Osteoblast (primary cell): ENCODE measurements around the gene HK3. TPM values are rescaled to one million over a fixed set of nuclear protein-coding genes. Genes with fewer than 3 reads are reported as not detected.
A peak's percentile ranks its signal among the peaks of the same experiment; 100 is the strongest.

Experiments used
- DNase-seq: peaks from one replicate; pipeline ENCODE4 v3.0.0; 2011; ENCODE audit warnings: low spot score, mixed read lengths; ENCODE audit not compliant: insufficient read length; ENCODE audit errors: missing footprints
- H2AFZ ChIP-seq: 2 replicates; pipeline ENCODE4 v1.6.0; 2011; ENCODE audit warnings: mild to moderate bottlenecking, low read length
- H3K27ac ChIP-seq: 2 replicates; pipeline ENCODE4 v1.5.1; 2011; ENCODE audit warnings: mild to moderate bottlenecking, low read depth, low read length, moderate library complexity
- H3K27me3 ChIP-seq: 2 replicates; pipeline ENCODE4 v1.6.0; 2012; ENCODE audit warnings: mild to moderate bottlenecking, control low read depth, inconsistent platforms, low read length, moderate library complexity; ENCODE audit not compliant: insufficient read depth
- H3K36me3 ChIP-seq: 2 replicates; pipeline ENCODE4 v1.5.1; 2011; ENCODE audit warnings: mild to moderate bottlenecking, low read length, control low read depth, moderate library complexity; ENCODE audit not compliant: insufficient read depth
- H3K4me1 ChIP-seq: 2 replicates; pipeline ENCODE4 v1.5.1; 2011; ENCODE audit warnings: mild to moderate bottlenecking, low read length, control low read depth, moderate library complexity; ENCODE audit not compliant: insufficient read depth
- H3K4me2 ChIP-seq: 2 replicates; pipeline ENCODE4 v1.6.0; 2011; ENCODE audit warnings: mild to moderate bottlenecking, low read length; ENCODE audit not compliant: insufficient read depth
- H3K4me3 ChIP-seq: fragments of 200-600 bp; sonication (generic); 3 replicates; pipeline ENCODE4 v1.5.1; 2012; ENCODE audit warnings: mild to moderate bottlenecking, low read length, inconsistent platforms; ENCODE audit not compliant: insufficient read depth
- H3K79me2 ChIP-seq: 2 replicates; pipeline ENCODE4 v1.6.0; 2012; ENCODE audit warnings: mild to moderate bottlenecking, low read length, control low read depth, inconsistent platforms; ENCODE audit not compliant: insufficient read depth
- H3K9me3 ChIP-seq: 2 replicates; pipeline ENCODE4 v1.5.1; 2011; ENCODE audit warnings: low read depth, low read length, control low read depth
- H4K20me1 ChIP-seq: 2 replicates; pipeline ENCODE4 v1.6.0; 2012; ENCODE audit warnings: mild to moderate bottlenecking, low read length, control low read depth; ENCODE audit not compliant: insufficient read depth
- CTCF ChIP-seq: IDR thresholded peaks from 2 replicates; pipeline ENCODE4 v1.5.1; 2011; ENCODE audit warnings: mild to moderate bottlenecking, low read depth, low read length, moderate library complexity; ENCODE audit errors: extremely low read depth
- total RNA-seq: library from RNA; depleted of rRNA; stranded (reverse); fragments of >200 nt; gene quantifications from 2 replicates; pipeline ENCODE4 v1.2.3, GENCODE V29; 2012

HK3 gene
- total RNA-seq, 1 donor, result 1.8 TPM

GRCh38 chr5:176921714-176922113, 22.6 kb upstream of the HK3 start:
- Histone ChIP-seq H3K27me3 (no peaks in the 10 kb centered on the region), H4K20me1 (peaks cover 2% of the 10 kb centered on the region)
- no peak for DNase-seq

GRCh38 chr5:176918613-176919012, 19.5 kb upstream of the HK3 start:
- Histone ChIP-seq H3K4me2 (no peak overlapping the region), H4K20me1 (peaks cover 2% of the 10 kb centered on the region), H3K9me3 (no peaks in the 10 kb centered on the region), H3K4me1 (no peaks in the 10 kb centered on the region), H2AFZ (no peak overlapping the region), H3K27ac (no peak overlapping the region), H3K27me3 (no peaks in the 10 kb centered on the region), H3K4me3 (no peak overlapping the region), H3K79me2 (no peaks in the 10 kb centered on the region), H3K36me3 (no peaks in the 10 kb centered on the region)
- DNase-seq, result peak; percentile 21
- no peak for TF ChIP-seq CTCF

More at GRCh38 chr5:176921714-176922113, 22.6 kb upstream of the HK3 start:
- no peak for TF ChIP-seq CTCF
- H2AFZ ChIP-seq, result no peak overlapping the region
- peaks cover 6% of the 10 kb centered on the region for H3K79me2 ChIP-seq
- no peaks in the 10 kb centered on the region for H3K4me1 ChIP-seq
- H3K4me3 ChIP-seq, result no peak overlapping the region
- H3K36me3 ChIP-seq, result no peaks in the 10 kb centered on the region
- no peak overlapping the region for H3K4me2 ChIP-seq
- no peaks in the 10 kb centered on the region for H3K9me3 ChIP-seq
- no peak overlapping the region for H3K27ac ChIP-seq

GRCh38 chr5:176916337-176916736, 17.2 kb upstream of the HK3 start:
- H2AFZ ChIP-seq, result no peak overlapping the region
- TF ChIP-seq CTCF, result no peak
- DNase-seq, result no peak
- no peak overlapping the region for H3K4me3 ChIP-seq
- H3K79me2 ChIP-seq, result no peaks in the 10 kb centered on the region
- no peaks in the 10 kb centered on the region for H3K36me3 ChIP-seq
- H3K27me3 ChIP-seq, result no peaks in the 10 kb centered on the region
- no peak overlapping the region for H3K27ac ChIP-seq
- H3K9me3 ChIP-seq, result no peaks in the 10 kb centered on the region
- H3K4me2 ChIP-seq, result no peak overlapping the region
- no peaks in the 10 kb centered on the region for H3K4me1 ChIP-seq
- H4K20me1 ChIP-seq, result peaks cover 7% of the 10 kb centered on the region

GRCh38 chr5:176915906-176916305, 16.8 kb upstream of the HK3 start:
- Histone ChIP-seq H3K4me2 (no peak overlapping the region), H2AFZ (no peak overlapping the region), H3K27ac (no peak overlapping the region), H3K27me3 (no peaks in the 10 kb centered on the region), H4K20me1 (peaks cover 7% of the 10 kb centered on the region), H3K9me3 (no peaks in the 10 kb centered on the region), H3K36me3 (no peaks in the 10 kb centered on the region), H3K79me2 (no peaks in the 10 kb centered on the region), H3K4me3 (no peak overlapping the region), H3K4me1 (no peaks in the 10 kb centered on the region)
- no peak for TF ChIP-seq CTCF
- no peak for DNase-seq
